HG03159 (cell line): ENCODE results near the gene TRIP10.

Experiments used
- ATAC-seq: cut with Tn5 transposase; IDR thresholded peaks from one replicate; pipeline ENCODE4 v1.9.1; 2021; ENCODE audit warnings: mild to moderate bottlenecking, moderate library complexity; ENCODE audit not compliant: unreplicated experiment

Gene TRIP10

GRCh38 chr19:6710273-6711077 lies 29.0 kb upstream of the TRIP10 start:
- ATAC-seq = no peak

DNA sequence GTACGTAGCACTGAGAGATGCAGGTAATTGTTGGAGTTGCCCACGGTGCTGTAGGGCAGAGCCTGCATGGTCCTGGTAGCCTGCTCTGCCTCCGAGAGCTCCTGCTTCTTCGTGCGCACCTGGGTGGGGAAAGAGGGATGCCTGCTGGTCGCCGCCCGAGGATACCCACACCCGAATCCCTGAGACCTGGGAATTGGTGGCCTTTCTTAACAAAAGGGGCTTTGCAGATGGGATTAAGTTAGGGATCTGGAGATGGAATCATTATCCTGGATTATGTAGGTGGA lies 28.5 kb upstream of the TRIP10 start:
- ATAC-seq = no peak

GRCh38 chr19:6711605-6712004 lies 27.9 kb upstream of the TRIP10 start:
- no peak for ATAC-seq

DNA sequence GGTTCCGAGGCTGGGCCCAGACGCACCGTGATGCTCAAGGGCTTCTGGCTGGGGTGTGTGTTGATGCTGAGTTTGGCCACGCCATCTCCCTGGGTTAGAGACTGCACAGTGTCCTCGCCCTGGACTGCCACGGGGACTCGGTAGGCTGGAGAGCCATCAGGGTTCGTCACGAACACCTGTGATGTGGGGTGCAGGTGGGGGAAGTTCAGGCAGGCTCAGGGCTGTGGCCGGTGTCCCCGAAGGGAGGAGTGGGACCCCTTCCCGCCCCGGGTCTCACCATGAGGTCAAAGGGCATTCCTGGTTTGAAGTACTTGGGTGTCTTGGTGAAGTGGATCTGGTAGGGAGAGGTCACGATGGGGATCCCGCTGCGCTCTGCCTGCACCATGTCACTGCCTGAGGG lies 27.2 kb upstream of the TRIP10 start:
- no peak for ATAC-seq

- ATAC-seq = no peak
These were observed 26.5 kb upstream of the TRIP10 start for GRCh38 chr19:6712692-6713670.

DNA sequence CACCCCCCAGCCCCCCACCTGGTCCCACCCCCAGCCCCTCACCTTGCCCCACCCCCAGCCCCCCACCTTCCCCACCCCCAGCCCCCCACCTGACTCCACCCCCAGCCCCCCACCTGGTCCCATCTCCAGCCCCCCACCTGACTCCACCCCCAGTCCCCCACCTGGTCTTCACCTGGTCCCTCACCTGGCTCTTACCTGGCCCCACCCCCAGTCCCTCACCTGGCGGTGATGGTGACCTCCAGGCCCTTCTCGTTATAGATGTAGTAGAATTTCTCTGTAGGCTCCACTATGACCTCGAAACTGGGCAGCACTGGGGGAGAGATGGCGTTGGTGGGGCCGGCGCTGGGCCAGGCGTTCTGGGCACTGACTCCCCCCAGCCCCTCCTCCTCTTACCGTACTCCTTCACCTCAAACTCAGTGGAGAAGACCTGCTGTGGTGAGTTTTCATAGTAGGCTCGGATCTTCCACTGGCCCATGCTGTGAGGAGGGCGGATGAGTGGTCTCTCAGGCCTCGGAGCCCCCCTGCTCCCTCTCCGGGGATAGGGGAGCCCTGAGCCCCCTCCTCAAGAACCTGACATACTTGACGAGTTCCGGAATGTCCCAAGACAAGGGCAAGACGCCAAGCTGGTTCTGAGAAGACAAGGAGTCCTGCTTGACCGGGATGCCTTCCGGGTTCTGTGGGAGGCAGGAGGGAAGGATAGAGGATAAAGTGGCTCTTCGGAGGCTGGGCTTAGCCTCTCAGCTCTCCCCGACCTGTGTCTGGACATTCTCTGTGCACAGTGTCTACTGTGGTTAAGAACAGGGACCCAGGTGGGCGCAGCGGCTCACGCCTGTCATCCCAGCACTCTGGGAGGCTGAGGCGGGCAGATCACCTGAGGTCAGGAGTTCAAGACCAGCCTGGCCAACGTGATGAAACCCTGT lies 25.4 kb upstream of the TRIP10 start:
- ATAC-seq = no peak

GRCh38 chr19:6714749-6715555 lies 24.5 kb upstream of the TRIP10 start:
- ATAC-seq = no peak

DNA sequence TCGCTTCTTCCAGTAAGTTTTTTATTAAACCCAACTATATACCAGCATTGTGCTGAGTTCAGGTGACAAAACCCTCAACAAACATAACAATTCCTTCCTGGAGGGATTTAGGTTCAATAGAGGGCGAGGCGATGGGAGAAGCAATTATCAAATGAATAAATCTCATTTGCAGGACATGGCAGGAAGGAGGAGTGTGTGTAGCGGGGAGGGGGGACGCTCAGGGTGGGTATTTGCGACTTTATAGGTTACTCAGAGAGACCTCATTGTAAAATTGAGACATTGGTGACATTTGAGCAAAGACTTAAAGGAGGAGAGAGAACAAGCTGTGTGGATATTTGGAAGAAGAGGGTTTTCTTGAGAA lies 22.9 kb upstream of the TRIP10 start:
- no peak for ATAC-seq

- ATAC-seq = no peak
These were observed 22.4 kb upstream of the TRIP10 start for GRCh38 chr19:6717036-6717435.

GRCh38 chr19:6717441-6717971 lies 22.0 kb upstream of the TRIP10 start:
- ATAC-seq = no peak

GRCh38 chr19:6718111-6718740 lies 21.3 kb upstream of the TRIP10 start:
- no peak for ATAC-seq

DNA sequence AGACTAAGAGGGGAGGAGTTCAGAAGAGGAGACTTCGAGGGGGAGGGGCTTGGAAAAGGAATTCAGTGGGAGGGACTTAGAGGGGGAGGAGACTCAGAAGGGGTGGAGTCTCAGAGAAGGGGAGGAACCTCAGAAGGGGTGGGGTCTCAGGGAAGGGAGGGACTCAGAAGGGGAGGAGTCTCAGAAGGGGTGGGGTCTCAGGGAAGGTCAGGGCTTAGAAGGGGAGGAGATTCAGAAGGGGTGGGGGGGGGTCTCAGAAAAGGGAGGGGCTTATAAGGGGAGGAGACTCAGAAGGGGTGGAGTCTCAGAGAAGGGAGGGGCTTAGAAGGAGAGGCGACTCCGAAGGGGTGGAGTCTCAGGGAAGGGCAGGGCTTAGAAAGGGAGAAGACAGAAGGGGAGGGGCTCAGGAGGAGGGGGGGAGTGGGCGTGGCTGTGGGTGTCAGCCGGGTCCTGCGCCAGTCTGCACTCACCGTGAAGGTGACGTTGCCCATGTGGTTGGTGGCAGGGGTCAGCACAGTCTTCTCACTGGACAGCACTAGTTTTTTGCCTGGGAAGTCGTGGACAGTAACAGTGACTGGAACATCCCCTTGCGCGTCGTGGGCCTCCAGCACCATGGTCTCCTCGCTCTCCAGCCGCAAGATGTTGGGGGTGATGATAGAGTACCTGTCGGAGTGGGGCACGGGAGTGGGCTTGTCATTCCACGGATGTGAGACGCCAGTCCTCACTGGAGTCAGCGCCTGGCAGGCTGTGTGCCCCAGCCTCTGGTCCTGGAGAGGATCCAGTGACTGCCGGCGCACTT lies 20.5 kb upstream of the TRIP10 start:
- no peak for ATAC-seq

GRCh38 chr19:6719540-6719861 lies 20.0 kb upstream of the TRIP10 start:
- no peak for ATAC-seq

DNA sequence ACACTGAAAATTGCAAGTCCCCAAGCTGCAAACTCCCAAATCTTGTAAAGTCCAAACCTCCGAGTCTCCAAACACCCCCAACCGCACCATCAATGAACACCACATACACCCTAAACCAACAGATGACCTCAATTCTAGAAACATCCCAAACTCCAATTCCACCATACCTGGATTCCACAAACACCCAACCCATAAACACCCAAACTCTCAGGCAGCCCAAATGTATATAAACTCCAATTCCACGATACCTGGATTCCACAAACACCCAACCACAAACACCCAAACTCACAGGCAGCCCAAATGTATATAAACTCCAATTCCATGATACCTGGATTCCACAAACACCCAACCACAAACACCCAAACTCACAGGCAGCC lies 19.5 kb upstream of the TRIP10 start:
- no peak for ATAC-seq

GRCh38 chr19:6720369-6721137 lies 18.9 kb upstream of the TRIP10 start, which contains the start of gene C3:
Gene C3 (minus strand): TSS chr19:6720650. CDS start chr19:6720589, 61 bp downstream.
- no peak for ATAC-seq

- ATAC-seq = no peak
These were observed 18.4 kb upstream of the TRIP10 start for GRCh38 chr19:6721138-6721474.

- ATAC-seq = no peak
These were observed 17.7 kb upstream of the TRIP10 start for GRCh38 chr19:6721773-6722172.

DNA sequence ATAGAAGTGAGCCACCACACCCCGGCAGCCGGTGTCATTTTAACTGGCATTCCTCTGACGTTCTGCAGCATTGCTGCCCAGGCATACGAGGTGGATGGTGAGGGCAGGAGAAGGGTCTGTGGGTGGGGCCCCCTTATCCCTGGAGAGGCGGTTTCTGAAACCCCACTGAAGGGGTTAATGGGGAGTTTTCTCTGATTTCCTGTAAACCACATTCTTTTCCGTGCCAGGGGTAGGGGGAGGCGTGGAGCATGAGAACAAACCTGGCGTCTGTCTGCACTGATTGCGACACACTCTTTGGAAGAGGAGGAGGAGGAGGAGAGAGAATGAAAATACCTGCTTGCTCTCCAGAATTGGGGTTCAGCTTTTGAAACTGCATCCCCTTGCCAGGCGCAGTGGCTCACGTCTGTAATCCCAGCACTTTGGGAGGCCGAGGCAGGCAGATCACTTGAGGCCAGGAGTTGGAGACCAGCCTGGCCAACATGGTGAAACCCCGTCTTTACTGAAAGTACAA lies 16.3 kb upstream of the TRIP10 start:
- no peak for ATAC-seq
